IPS-20b (cell line): Measurements from ENCODE around the gene CD36.

Experiments
- H3K27ac ChIP-seq: one replicate; pipeline ENCODE4 v1.5.1; 2013; ENCODE audit warnings: low read length
- H3K27me3 ChIP-seq: 2 replicates; pipeline ENCODE4 v1.6.1; 2013; ENCODE audit warnings: mild to moderate bottlenecking, low read length, inconsistent platforms; ENCODE audit not compliant: insufficient read depth
- H3K36me3 ChIP-seq: 2 replicates; pipeline ENCODE4 v1.6.1; 2013; ENCODE audit warnings: low read depth, mild to moderate bottlenecking, inconsistent platforms, low read length, moderate library complexity; ENCODE audit not compliant: insufficient read depth
- H3K4me1 ChIP-seq: 2 replicates; pipeline ENCODE4 v1.6.1; 2013; ENCODE audit warnings: mild to moderate bottlenecking, control low read depth, inconsistent platforms, low read length, moderate library complexity; ENCODE audit not compliant: insufficient read depth
- H3K4me3 ChIP-seq: 2 replicates; pipeline ENCODE4 v1.5.1; 2013; ENCODE audit warnings: mild to moderate bottlenecking, low read length, inconsistent platforms
- H3K9ac ChIP-seq: 2 replicates; pipeline ENCODE4 v1.6.1; 2013; ENCODE audit warnings: low read depth, mild to moderate bottlenecking, inconsistent platforms, low read length, moderate library complexity
- H3K9me3 ChIP-seq: 2 replicates; pipeline ENCODE4 v1.6.1; 2013; ENCODE audit warnings: mild to moderate bottlenecking, low read depth, low read length, inconsistent platforms; ENCODE audit not compliant: insufficient read depth

CD36 gene

GRCh38 chr7:80629023-80629422 lies 9.4 kb upstream of the CD36 start:
- no peaks in the 10 kb centered on the region for H3K27me3 ChIP-seq
- H3K27ac ChIP-seq = no peak overlapping the region
- H3K36me3 ChIP-seq = no peaks in the 10 kb centered on the region

GRCh38 chr7:80630608-80631405 lies 7.6 kb upstream of the CD36 start:
- Histone ChIP-seq H3K9ac (no peak overlapping the region), H3K4me1 (no peaks in the 10 kb centered on the region; the same call in 1 of the 2 replicates), H3K4me3 (no peak overlapping the region), H3K36me3 (no peaks in the 10 kb centered on the region), H3K27me3 (no peaks in the 10 kb centered on the region), H3K9me3 (no peaks in the 10 kb centered on the region), H3K27ac (no peak overlapping the region)

More at GRCh38 chr7:80629023-80629422, 9.4 kb upstream of the CD36 start:
- Histone ChIP-seq H3K9ac (no peak overlapping the region), H3K9me3 (no peaks in the 10 kb centered on the region), H3K4me1 (no peaks in the 10 kb centered on the region; the same call in 1 of the 2 replicates), H3K4me3 (no peak overlapping the region)

- Histone ChIP-seq H3K9me3 (no peaks in the 10 kb centered on the region), H3K4me3 (no peak overlapping the region), H3K27me3 (no peaks in the 10 kb centered on the region), H3K27ac (no peak overlapping the region), H3K9ac (no peak overlapping the region), H3K4me1 (no peaks in the 10 kb centered on the region; the same call in 1 of the 2 replicates), H3K36me3 (no peaks in the 10 kb centered on the region)
Observed at GRCh38 chr7:80631421-80631820, 7.0 kb upstream of the CD36 start.

DNA sequence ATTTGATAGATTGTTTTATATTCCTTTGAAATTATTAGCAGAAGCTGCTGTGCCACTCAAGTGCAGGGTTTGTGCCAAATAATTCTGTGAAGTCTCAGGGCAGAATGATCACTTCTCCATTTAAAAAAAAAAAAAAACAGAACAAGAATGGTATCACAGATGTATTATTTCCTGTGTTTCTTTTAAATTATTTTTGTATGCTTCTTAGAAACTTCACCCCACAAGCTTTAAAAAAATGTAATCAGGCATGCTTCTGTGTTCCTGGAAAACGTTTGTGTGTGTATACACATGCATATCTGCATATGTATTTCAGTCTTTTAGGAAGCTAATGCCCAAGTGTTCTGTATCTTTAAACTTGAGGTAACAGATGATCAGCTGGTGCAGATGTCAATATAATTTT lies 6.3 kb upstream of the CD36 start:
- H3K4me1 ChIP-seq = no peaks in the 10 kb centered on the region
- no peak overlapping the region for H3K4me3 ChIP-seq
- no peaks in the 10 kb centered on the region for H3K9me3 ChIP-seq
- H3K9ac ChIP-seq = no peak overlapping the region
- H3K36me3 ChIP-seq = no peaks in the 10 kb centered on the region
- no peaks in the 10 kb centered on the region for H3K27me3 ChIP-seq
- H3K27ac ChIP-seq = no peak overlapping the region

DNA sequence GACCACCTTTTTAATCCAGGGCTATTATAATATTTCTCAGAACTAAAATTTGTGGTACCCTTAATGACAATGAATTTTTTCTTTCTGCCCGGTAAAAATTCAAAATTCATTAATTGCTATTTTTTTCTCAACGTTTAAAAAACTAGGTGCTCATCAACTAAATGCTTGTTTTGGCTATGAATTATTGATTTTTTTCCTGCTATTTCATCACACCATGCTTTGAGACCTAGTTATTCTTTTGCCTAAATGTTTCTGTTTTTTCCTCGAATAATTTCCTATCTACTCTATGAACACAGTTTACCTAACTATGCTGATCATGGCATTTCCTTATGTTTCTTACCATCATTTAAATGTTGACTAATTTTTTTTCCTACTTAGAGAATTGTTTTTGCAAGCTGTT lies 5.6 kb upstream of the CD36 start:
- H3K4me3 ChIP-seq = no peak overlapping the region
- H3K4me1 ChIP-seq = no peaks in the 10 kb centered on the region
- H3K27ac ChIP-seq = no peak overlapping the region
- H3K36me3 ChIP-seq = no peaks in the 10 kb centered on the region
- no peaks in the 10 kb centered on the region for H3K9me3 ChIP-seq
- H3K9ac ChIP-seq = no peak overlapping the region
- H3K27me3 ChIP-seq = no peaks in the 10 kb centered on the region

- no peak overlapping the region for H3K4me3 ChIP-seq
- no peak overlapping the region for H3K27ac ChIP-seq
- peaks cover 7% of the 10 kb centered on the region; the same call in 1 of the 2 replicates for H3K4me1 ChIP-seq
Observed at GRCh38 chr7:80634505-80634904, 3.9 kb upstream of the CD36 start.

DNA sequence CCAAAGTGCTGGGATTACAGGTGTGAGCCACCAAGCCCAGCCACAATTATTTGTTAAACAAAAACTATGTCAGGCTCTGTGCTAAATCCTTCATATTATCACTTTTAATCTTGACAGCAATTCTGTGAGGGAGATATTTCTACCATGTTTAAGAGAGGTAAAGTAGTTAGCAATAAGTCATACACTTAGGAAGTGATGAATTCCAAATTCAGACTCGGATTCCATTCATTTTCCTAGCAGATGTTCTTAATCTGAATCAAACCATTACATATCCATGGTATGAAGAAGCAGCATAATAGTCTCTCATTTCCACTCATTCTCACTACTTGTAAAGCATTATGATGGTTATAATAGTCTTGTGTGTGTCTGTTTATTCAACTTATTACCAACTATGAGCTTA lies 2.9 kb upstream of the CD36 start:
- Histone ChIP-seq H3K9ac (no peak overlapping the region), H3K4me3 (no peak overlapping the region), H3K27ac (no peak overlapping the region), H3K27me3 (no peaks in the 10 kb centered on the region), H3K36me3 (no peaks in the 10 kb centered on the region), H3K9me3 (no peaks in the 10 kb centered on the region), H3K4me1 (peaks cover 7% of the 10 kb centered on the region; the same call in 1 of the 2 replicates)

More at GRCh38 chr7:80634505-80634904, 3.9 kb upstream of the CD36 start:
- H3K9me3 ChIP-seq = no peaks in the 10 kb centered on the region
- no peaks in the 10 kb centered on the region for H3K27me3 ChIP-seq
- H3K9ac ChIP-seq = no peak overlapping the region
- no peaks in the 10 kb centered on the region for H3K36me3 ChIP-seq

DNA sequence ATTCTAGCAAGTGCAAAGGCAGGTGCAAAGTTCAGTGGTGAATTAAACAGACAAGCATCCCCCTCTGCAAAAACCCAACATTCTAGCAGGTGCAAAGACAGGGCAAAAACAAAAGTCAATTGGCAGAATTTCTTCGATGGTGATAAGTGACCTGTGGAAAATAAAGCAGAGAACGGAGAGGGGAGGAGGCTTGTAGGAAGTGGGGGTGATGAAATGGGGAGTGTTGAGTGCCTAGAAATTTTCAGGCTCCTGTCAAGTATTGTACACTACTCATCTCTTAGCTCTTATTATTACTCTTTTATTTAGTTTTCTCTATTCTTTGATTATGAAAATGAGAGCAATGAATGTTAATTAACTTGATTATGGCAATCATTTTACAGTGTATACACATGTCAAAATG lies 2.4 kb upstream of the CD36 start:
- no peaks in the 10 kb centered on the region for H3K27me3 ChIP-seq
- H3K4me3 ChIP-seq = no peak overlapping the region
- H3K36me3 ChIP-seq = no peaks in the 10 kb centered on the region
- no peak overlapping the region for H3K27ac ChIP-seq
- no peaks in the 10 kb centered on the region for H3K9me3 ChIP-seq
- H3K4me1 ChIP-seq = peaks cover 7% of the 10 kb centered on the region; the same call in 1 of the 2 replicates
- no peak overlapping the region for H3K9ac ChIP-seq

DNA sequence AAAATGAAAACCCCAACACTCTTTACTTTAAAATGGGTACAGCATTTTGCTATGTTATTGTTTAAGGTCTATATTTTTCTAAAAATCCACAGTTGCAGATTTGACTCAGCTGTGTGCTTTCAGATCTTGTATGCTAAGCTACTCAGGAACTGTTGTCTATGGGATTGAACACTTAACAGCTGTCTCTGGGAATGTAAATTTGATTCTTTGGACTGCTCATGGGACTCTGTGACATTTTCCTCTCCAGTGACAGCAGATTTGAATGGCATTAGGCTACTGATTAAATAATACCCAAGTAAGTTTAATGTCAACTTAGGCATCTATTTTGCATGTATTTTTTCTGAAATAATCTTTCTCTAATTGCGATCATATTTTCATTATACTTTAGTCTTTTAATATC lies 1.7 kb upstream of the CD36 start:
- H3K27ac ChIP-seq = no peak overlapping the region
- no peak overlapping the region for H3K9ac ChIP-seq
- no peak overlapping the region for H3K4me3 ChIP-seq
- H3K36me3 ChIP-seq = no peaks in the 10 kb centered on the region
- peaks cover 7% of the 10 kb centered on the region; the same call in 1 of the 2 replicates for H3K4me1 ChIP-seq
- H3K9me3 ChIP-seq = no peaks in the 10 kb centered on the region
- H3K27me3 ChIP-seq = no peaks in the 10 kb centered on the region

- Histone ChIP-seq H3K4me1 (peaks cover 7% of the 10 kb centered on the region; the same call in 1 of the 2 replicates), H3K9me3 (no peaks in the 10 kb centered on the region), H3K27ac (no peak overlapping the region), H3K36me3 (no peaks in the 10 kb centered on the region), H3K4me3 (no peak overlapping the region), H3K9ac (no peak overlapping the region), H3K27me3 (no peaks in the 10 kb centered on the region)
Observed at GRCh38 chr7:80637454-80637853, 988 bp upstream of the CD36 start.

DNA sequence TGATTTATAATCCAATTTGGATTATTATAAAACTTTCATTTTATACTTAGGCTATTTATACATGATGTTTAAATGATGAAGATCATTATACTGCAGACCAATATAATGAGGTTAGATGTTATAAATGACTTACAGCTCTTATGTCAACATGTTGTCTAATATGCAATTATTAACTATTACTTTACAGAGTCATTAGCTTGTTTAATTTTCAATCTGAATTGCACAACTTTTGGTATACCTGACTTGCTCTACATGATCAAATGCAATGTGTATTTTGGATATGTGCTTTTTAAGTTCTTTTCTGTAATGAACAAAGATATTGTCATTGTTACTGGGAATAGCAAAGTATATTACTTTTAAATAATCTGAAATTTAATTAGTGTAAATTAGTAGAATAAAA lies 569 bp downstream of the CD36 start:
- Histone ChIP-seq H3K27me3 (no peaks in the 10 kb centered on the region), H3K9me3 (no peaks in the 10 kb centered on the region), H3K9ac (no peak overlapping the region), H3K4me1 (peaks cover 7% of the 10 kb centered on the region; the same call in 1 of the 2 replicates), H3K27ac (no peak overlapping the region), H3K4me3 (no peak overlapping the region), H3K36me3 (no peaks in the 10 kb centered on the region)

DNA sequence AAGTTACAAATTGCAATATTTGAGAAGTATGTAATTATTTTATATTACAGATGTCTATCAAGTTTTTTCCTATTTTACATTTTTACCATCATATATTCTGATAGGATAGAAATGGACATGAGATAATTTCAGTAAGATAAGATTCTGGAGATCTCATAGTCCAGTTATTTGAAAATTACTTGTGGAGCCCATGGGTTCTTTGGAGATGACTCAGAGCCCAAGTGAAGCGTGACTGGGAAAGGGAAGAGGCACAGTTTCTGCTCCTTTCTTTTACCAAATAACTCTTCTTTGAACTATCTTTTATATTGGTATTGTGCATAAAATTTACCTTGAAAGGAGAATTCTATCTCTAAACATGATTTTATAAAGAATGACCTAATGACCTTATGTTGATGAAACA lies 2.4 kb downstream of the CD36 start:
- Histone ChIP-seq H3K27ac (no peak overlapping the region), H3K4me3 (no peak overlapping the region), H3K9ac (no peak overlapping the region)

More for the DNA sequence above, 2.4 kb downstream of the CD36 start:
- Histone ChIP-seq H3K36me3 (no peaks in the 10 kb centered on the region), H3K9me3 (no peaks in the 10 kb centered on the region), H3K27me3 (no peaks in the 10 kb centered on the region), H3K4me1 (peaks cover 7% of the 10 kb centered on the region; the same call in 1 of the 2 replicates)
